AG04449 (cell line): ENCODE data around the gene KIF7.

Experiments used
- CTCF ChIA-PET: fragments of 350-600 bp; formaldehyde crosslinking; extraction: SDS; loops from one replicate; lab custom pipeline; 2021; ENCODE audit warnings: antibody characterized with exemption; lab: Yijun Ruan, JAX
- POLR2A ChIA-PET: fragments of 400-600, 350-600 bp; formaldehyde crosslinking; extraction: SDS; loops from one replicate; lab custom pipeline; 2020; ENCODE audit warnings: antibody characterized with exemption, inconsistent platforms; lab: Yijun Ruan, JAX
- DNase-seq: peaks from one replicate; pipeline ENCODE4 v3.0.0-alpha.2; 2010; ENCODE audit warnings: low read depth, low spot score
- H3K4me3 ChIP-seq: 2 replicates; pipeline ENCODE4 v1.5.1; 2011; ENCODE audit warnings: low read depth, mild to moderate bottlenecking, control low read depth, low read length
- TF ChIP-seq, protein P1 (sequence below): IDR thresholded peaks from one replicate; pipeline ENCODE4 v1.5.1; 2011; ENCODE audit warnings: mild to moderate bottlenecking, moderate library complexity, low read length, control low read depth, inconsistent platforms; ENCODE audit not compliant: insufficient read depth; ENCODE audit errors: missing control alignments

Gene KIF7

DNA sequence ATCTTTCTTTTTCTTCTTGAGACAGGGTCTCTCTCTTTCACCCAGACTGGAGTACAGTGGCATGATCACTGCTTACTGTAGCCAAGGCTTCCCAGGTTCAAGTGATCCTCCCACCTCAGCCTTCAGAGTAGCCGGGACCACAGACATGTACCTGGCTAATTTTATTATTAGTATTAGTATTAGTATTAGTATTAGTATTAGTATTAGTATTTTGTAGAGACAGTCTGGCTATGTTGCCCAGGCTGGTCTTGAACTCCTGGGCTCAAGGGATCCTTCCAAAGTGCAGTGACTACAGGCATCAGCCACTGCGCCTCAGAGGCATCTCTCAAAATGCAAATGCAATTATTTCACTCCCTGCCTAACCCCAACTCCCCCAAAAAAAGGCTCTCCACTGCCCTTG, 1.7 kb downstream of the KIF7 start:
- no peak overlapping the region for H3K4me3 ChIP-seq
- TF ChIP-seq, protein P1, sequence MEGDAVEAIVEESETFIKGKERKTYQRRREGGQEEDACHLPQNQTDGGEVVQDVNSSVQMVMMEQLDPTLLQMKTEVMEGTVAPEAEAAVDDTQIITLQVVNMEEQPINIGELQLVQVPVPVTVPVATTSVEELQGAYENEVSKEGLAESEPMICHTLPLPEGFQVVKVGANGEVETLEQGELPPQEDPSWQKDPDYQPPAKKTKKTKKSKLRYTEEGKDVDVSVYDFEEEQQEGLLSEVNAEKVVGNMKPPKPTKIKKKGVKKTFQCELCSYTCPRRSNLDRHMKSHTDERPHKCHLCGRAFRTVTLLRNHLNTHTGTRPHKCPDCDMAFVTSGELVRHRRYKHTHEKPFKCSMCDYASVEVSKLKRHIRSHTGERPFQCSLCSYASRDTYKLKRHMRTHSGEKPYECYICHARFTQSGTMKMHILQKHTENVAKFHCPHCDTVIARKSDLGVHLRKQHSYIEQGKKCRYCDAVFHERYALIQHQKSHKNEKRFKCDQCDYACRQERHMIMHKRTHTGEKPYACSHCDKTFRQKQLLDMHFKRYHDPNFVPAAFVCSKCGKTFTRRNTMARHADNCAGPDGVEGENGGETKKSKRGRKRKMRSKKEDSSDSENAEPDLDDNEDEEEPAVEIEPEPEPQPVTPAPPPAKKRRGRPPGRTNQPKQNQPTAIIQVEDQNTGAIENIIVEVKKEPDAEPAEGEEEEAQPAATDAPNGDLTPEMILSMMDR = no peak

DNA sequence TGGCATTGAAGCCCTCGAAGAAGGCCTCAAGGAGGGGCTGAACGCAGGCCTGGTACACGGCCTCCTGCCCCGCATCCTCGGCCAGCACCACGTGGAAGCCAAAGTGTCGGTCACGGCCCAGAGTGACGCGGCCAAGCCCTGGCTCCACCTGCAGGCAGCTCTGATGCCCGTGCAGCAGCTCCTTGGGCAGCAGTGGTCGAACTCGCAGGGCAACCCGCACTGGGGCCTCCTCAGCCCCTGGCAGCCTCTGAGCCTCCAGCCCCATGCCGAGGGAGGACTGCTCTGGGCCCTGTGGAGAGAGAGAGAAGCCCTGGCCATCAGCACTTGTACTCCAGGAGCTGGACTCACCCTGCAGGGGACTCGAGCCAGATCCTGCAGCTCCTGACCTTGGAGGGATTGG, 2.6 kb downstream of the KIF7 start:
- ChIA-PET CTCF (interaction anchor here (0.9 to 1.0 kb wide), 2 partner anchors 10 to 98 kb away, joined by 3 read pairs; partner anchors contain the start of gene MESP1), POLR2A (no interaction called here)
- no peak for DNase-seq
- no peak overlapping the region for H3K4me3 ChIP-seq
- TF ChIP-seq, protein P1 = no peak

More for the DNA sequence above, 1.7 kb downstream of the KIF7 start:
- ChIA-PET CTCF (no interaction called here), POLR2A (no interaction called here)
- DNase-seq = no peak

DNA sequence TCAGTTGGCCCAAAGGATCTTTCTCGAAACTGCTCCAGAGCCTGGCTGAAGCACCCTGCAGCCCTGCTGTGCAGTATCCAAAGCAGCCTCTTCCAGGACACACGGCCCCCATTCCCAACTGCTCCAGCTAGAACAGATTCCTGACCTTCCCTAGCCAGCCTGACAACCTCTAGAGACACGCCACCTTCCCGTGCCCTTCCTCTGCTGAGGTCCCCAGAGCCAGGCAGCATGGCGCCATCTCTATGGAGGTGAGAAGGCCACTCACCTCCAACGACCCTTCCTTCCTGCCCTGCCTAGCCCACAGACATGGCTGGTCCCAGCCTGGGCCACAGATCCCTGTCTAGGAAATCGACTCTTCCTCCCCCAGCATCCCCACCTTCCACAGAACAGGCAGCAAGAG, 3.1 kb downstream of the KIF7 start:
- DNase-seq = no peak
- ChIA-PET POLR2A (no interaction called here), CTCF (interaction anchor here (0.9 kb wide), 1 partner anchor 9 kb away, joined by 3 read pairs; no protein-coding TSS in a partner anchor)
- TF ChIP-seq, protein P1 = no peak
- no peak overlapping the region for H3K4me3 ChIP-seq

DNA sequence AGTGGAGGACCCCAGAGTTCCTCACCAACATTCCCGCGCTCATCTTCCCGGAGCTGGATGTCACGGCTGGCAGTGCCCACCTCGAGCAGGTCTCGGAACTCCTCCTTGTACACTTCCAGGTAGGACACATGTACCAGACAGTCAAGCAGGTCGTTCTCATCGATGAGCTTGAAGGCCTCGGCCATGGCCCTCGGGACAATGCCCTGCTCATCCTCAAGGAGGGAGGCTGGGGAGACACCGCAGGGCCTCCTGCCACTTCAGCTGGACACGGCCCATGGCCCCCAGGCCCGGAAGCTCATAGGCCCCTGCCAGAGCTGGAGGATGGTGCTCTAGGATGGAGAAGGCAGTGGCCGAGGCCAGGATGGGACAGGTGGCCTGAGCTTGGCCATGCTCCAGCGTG, 5.6 kb downstream of the KIF7 start:
- ChIA-PET CTCF (interaction anchor here (0.8 to 1.4 kb wide), 2 partner anchors 9 to 34 kb away, joined by 3 to 7 read pairs; no protein-coding TSS in a partner anchor), POLR2A (no interaction called here)
- DNase-seq = no peak
- H3K4me3 ChIP-seq = no peak overlapping the region
- TF ChIP-seq, protein P1 = no peak

DNA sequence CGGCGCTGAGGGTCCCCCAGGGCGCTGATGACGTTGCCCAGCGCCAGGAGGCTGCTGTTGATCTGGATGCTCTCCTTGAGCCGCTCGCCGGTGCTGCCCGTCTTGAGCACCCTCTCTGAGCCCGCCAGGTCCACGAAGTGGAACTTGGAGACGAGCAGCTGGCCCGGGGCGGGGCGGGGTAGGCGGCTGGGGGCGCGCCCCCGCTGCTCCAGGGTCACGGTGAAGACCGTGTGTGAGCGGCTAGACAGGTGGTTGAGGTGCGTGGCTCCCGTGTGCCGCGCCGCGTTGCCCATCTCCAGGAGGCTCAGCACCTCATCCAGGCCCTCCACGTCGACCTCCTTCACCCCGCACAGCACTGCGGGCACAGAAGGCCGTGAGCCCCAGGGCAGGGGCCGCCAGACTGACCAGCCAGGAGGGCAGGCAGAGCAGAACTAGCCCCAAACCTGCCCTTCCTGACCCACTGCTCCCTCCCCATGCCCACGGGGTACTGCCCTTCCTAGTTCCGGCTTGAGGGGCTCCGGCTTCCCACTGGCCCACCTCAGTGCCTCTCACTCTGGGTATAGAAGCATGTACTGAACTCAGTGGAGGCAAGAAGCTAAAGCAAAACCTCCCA, 6.1 kb downstream of the KIF7 start:
- ChIA-PET POLR2A (no interaction called here), CTCF (interaction anchor here (1.4 kb wide), 1 partner anchor 9 kb away, joined by 7 read pairs; no protein-coding TSS in a partner anchor)
- no peak overlapping the region for H3K4me3 ChIP-seq
- no peak for DNase-seq
- TF ChIP-seq, protein P1 = no peak

DNA sequence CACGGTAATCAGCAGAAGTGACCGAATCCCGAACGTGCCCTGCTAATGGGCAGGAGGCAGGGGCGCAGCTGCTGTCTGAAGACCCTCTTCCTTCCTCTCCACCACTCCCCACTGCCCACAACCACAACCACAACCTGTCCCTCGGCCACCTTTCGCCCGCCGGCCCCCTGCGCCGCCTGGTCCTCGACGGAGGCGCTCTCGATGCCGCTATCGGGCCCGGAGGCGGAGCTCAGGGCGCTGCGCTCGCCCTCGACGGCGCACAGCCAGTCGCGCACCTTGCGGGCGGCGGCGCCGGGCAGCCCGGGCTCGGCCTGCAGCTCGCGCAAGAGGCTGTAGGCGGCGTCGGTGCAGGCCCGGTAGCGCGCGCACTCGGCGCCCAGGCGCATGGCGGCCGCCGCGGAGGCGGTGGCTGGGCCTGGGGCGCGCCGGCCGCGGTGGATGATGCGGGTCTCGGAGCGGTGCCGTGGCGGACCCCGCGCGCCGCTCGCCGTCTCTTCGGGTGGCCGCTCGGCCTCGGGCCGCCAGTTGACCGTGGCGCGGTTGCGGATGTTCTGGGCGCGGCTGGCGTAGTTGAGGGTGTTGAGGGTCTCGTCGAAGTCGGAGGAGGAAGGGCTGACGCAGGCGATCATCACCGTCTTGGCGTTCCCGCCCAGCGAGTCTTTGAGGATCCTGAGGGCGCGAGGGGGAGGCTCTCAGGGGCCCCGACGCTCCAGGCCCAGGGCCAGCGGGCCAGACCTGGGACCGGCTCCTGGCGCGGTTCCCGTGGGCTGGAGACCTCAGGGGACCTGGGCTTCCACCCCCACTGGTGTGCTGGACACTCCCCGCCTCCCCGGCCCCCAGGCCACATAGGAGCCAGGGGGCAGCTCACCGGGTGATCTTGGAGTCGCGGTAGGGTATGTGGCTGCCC, 6.9 kb downstream of the KIF7 start:
- CTCF ChIA-PET = interaction anchor here (0.7 to 3.1 kb wide), 13 partner anchors 9 to 240 kb away, joined by 3 to 37 read pairs (median 9); no protein-coding TSS in a partner anchor
- POLR2A ChIA-PET = no interaction called here
- H3K4me3 ChIP-seq = no peak overlapping the region
- no peak for DNase-seq
- TF ChIP-seq, protein P1 = no peak
